Endodermal cell (in vitro differentiated cells): Measurements from ENCODE around the gene MTX3. TPM values are rescaled to one million over a fixed set of nuclear protein-coding genes. Genes with fewer than 3 reads are reported as not detected.

ENCODE experiments used
- DNase-seq: peaks from one replicate; pipeline ENCODE4 v3.0.0-alpha.2; 2017
- H3K27ac ChIP-seq: 2 replicates; pipeline ENCODE4 v1.5.1; 2013; ENCODE audit warnings: mild to moderate bottlenecking, low read depth, low read length, moderate library complexity
- H3K27me3 ChIP-seq: 2 replicates; pipeline ENCODE4 v1.6.1; 2013; ENCODE audit warnings: mild to moderate bottlenecking, low read length, moderate library complexity; ENCODE audit not compliant: insufficient read depth, control insufficient read depth, poor library complexity, severe bottlenecking
- H3K36me3 ChIP-seq: 2 replicates; pipeline ENCODE4 v1.7.0; 2013; ENCODE audit warnings: mild to moderate bottlenecking, low read length, moderate library complexity; ENCODE audit not compliant: control insufficient read depth, insufficient read depth
- H3K4me1 ChIP-seq: one replicate; pipeline ENCODE4 v1.7.0; 2013; ENCODE audit warnings: low read length; ENCODE audit not compliant: control insufficient read depth, insufficient read depth
- H3K4me3 ChIP-seq: 2 replicates; pipeline ENCODE4 v1.5.1; 2013; ENCODE audit warnings: mild to moderate bottlenecking, low read length, moderate library complexity
- H3K9ac ChIP-seq: 2 replicates; pipeline ENCODE4 v1.6.1; 2013; ENCODE audit warnings: mild to moderate bottlenecking, low read length, moderate library complexity; ENCODE audit not compliant: poor library complexity, severe bottlenecking; ENCODE audit errors: extremely low read depth
- H3K9me3 ChIP-seq: 2 replicates; pipeline ENCODE4 v1.6.1; 2013; ENCODE audit warnings: mild to moderate bottlenecking, low read length, moderate library complexity; ENCODE audit not compliant: control insufficient read depth
- H3K27ac Mint-ChIP-seq: 2 replicates; pipeline ENCODE4 v1.8.0; 2020; ENCODE audit warnings: mixed read lengths
- H3K27me3 Mint-ChIP-seq: 2 replicates; pipeline ENCODE4 v1.8.0; 2021; ENCODE audit warnings: mild to moderate bottlenecking, mixed read lengths; ENCODE audit not compliant: insufficient read depth
- H3K36me3 Mint-ChIP-seq: 2 replicates; pipeline ENCODE4 v1.8.0; 2020; ENCODE audit warnings: low read depth, mixed read lengths
- H3K4me1 Mint-ChIP-seq: 2 replicates; pipeline ENCODE4 v1.8.0; 2020; ENCODE audit warnings: mixed read lengths
- H3K4me3 Mint-ChIP-seq: 2 replicates; pipeline ENCODE4 v1.8.0; 2020; ENCODE audit warnings: mild to moderate bottlenecking, moderate library complexity, mixed read lengths
- H3K9me3 Mint-ChIP-seq: 2 replicates; pipeline ENCODE4 v1.8.0; 2020; ENCODE audit warnings: mild to moderate bottlenecking, mixed read lengths
- WGBS, 2 experiments: methylation state at CpG; one replicate each; pipeline versions ENCODE4 v1.1.5 to v1.1.7; 2013; ENCODE audit warnings: missing lambda C conversion rate in 2 of 2, mixed read lengths in 1 of 2; ENCODE audit not compliant: insufficient coverage in 1 of 2, insufficient read length in 1 of 2; 5-methylcytosine and 5-hydroxymethylcytosine counted together
- total RNA-seq, 2 donors: library from RNA; stranded (reverse); fragmentation: NEBNext Ultra II Directional in 1 of 2; extraction: Animal tissue kit (Norgen Biotek cat#: 25700) in 1 of 2; gene quantifications; 2 replicates in 1 of 2; 3 replicates in 1 of 2; pipeline ENCODE4 v1.2.1, GENCODE V29; 2021
- TF ChIP-seq, protein P1 (sequence below): fragments of 200-600 bp; sonication (generic); conservative IDR thresholded peaks from 2 replicates; pipeline ENCODE4 v1.5.0; 2021; ENCODE audit warnings: antibody characterized with exemption, mild to moderate bottlenecking

Gene MTX3
- total RNA-seq, 2 donors from 2014 or later = 25.7 to 39.7 TPM

DNA sequence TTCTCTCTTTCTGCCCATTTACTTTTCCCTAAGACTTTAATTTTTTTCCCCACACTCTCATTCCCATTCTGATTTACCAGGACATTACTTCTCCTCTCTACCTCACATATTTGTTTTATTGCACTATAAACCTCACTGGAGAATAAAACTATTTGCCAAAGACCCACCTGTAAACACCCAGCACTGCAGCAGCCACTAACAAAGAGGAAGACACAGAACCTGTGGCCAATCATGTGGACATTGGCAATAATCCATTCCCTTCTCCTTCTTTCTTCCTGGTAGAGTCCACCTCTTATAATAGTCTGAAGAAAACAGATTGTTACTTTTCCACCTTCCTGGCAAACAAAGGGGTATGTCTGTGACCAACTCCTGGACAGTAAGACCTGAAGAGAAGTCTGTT, 35.8 kb upstream of the MTX3 start:
- H3K36me3 Mint-ChIP-seq = no peaks in the 10 kb centered on the region
- Histone ChIP-seq H3K9ac (no peak overlapping the region), H3K4me3 (no peak overlapping the region), H3K27me3 (no peaks in the 10 kb centered on the region), H3K27ac (no peak overlapping the region), H3K4me1 (no peaks in the 10 kb centered on the region), H3K36me3 (no peaks in the 10 kb centered on the region), H3K9me3 (no peaks in the 10 kb centered on the region)
- TF ChIP-seq, protein P1, sequence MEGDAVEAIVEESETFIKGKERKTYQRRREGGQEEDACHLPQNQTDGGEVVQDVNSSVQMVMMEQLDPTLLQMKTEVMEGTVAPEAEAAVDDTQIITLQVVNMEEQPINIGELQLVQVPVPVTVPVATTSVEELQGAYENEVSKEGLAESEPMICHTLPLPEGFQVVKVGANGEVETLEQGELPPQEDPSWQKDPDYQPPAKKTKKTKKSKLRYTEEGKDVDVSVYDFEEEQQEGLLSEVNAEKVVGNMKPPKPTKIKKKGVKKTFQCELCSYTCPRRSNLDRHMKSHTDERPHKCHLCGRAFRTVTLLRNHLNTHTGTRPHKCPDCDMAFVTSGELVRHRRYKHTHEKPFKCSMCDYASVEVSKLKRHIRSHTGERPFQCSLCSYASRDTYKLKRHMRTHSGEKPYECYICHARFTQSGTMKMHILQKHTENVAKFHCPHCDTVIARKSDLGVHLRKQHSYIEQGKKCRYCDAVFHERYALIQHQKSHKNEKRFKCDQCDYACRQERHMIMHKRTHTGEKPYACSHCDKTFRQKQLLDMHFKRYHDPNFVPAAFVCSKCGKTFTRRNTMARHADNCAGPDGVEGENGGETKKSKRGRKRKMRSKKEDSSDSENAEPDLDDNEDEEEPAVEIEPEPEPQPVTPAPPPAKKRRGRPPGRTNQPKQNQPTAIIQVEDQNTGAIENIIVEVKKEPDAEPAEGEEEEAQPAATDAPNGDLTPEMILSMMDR = no peak
- H3K4me1 Mint-ChIP-seq = no peaks in the 10 kb centered on the region
- no peaks in the 10 kb centered on the region for H3K9me3 Mint-ChIP-seq
- no peak overlapping the region for H3K4me3 Mint-ChIP-seq
- H3K27ac Mint-ChIP-seq = no peak overlapping the region
- DNase-seq = no peak
- peaks cover 6% of the 10 kb centered on the region for H3K27me3 Mint-ChIP-seq

DNA sequence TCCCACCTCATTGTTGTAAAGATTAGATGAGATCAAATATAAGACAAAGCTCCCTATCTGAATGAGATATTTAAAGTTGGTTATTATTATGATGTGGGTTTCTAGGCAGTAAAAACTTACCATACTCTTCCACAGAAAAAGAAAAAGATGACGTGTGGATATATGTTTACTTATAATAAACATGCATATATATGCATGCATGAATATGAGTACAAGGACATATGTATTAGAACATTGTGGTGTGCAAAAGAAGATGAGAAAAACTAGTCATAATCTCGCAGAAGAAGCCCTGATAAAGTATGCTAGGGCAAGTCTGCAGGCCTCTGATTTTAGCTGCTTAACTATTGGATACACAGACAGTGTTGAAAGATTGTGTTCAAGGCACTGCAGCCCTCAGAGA, 34.0 kb upstream of the MTX3 start:
- H3K9me3 ChIP-seq = no peaks in the 10 kb centered on the region
- no peak overlapping the region for H3K27ac Mint-ChIP-seq
- peaks cover 3% of the 10 kb centered on the region for H3K27me3 Mint-ChIP-seq
- H3K4me3 Mint-ChIP-seq = no peak overlapping the region
- no peak for DNase-seq
- no peaks in the 10 kb centered on the region for H3K36me3 ChIP-seq
- H3K27ac ChIP-seq = no peak overlapping the region
- WGBS, 2 experiments = 98 to 100% methylated on average over 1 of the region's 2 CpGs
- H3K4me1 Mint-ChIP-seq = no peaks in the 10 kb centered on the region
- no peak overlapping the region for H3K9ac ChIP-seq
- H3K4me3 ChIP-seq = no peak overlapping the region
- TF ChIP-seq, protein P1 = no peak
- H3K36me3 Mint-ChIP-seq = no peaks in the 10 kb centered on the region
- H3K27me3 ChIP-seq = no peaks in the 10 kb centered on the region
- no peaks in the 10 kb centered on the region for H3K9me3 Mint-ChIP-seq
- no peaks in the 10 kb centered on the region for H3K4me1 ChIP-seq

DNA sequence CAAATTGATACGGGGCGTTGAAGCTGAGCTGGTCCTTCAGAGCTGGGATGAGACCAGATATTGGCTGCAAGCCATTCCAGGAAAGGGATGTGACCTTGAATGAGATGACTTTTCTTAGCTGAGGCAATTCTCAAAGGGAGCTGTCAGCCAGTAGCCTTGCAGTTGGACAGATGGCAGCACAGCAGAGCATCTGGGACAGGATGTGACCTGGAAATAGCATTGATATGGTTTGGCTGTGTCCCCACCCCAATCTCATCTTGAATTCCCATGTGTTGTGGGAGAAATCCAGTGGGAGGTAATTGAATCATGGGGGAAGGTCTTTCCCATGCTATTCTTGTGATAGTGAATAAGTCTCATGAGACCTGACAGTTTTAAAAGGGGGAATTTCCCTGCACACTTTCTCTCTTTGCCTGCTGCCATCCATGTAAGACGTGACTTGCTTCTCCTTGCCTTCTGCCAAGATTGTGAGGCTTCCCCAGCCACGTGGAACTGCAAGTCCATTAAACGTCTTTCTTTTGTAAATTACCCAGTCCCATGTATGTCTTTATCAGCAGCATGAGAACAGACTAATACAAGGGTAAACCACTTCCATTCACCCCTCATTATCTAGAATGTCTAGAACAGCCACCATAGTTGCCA, 19.8 kb upstream of the MTX3 start:
- Histone ChIP-seq H3K9ac (no peak overlapping the region), H3K4me1 (no peaks in the 10 kb centered on the region), H3K9me3 (no peaks in the 10 kb centered on the region), H3K27me3 (no peaks in the 10 kb centered on the region), H3K36me3 (no peaks in the 10 kb centered on the region), H3K27ac (no peak overlapping the region), H3K4me3 (no peak overlapping the region)
- TF ChIP-seq, protein P1 = no peak
- no peak for DNase-seq
- Mint-ChIP-seq H3K27me3 (no peaks in the 10 kb centered on the region), H3K27ac (no peak overlapping the region), H3K4me1 (peaks cover 3% of the 10 kb centered on the region), H3K9me3 (no peaks in the 10 kb centered on the region), H3K36me3 (no peaks in the 10 kb centered on the region), H3K4me3 (no peak overlapping the region)
- WGBS, 2 experiments = 85 to 86% methylated on average over 4 to 5 of the region's 5 CpGs
